Prostate gland (tissue), 2 donors: ENCODE measurements around the gene RHBDD3. TPM values are rescaled to one million over a fixed set of nuclear protein-coding genes. Genes with fewer than 3 reads are reported as not detected.

Source experiments
- DNase-seq: peaks from one replicate; pipeline ENCODE4 v3.0.0-alpha.2; 2019; ENCODE audit warnings: low spot score
- H3K27ac ChIP-seq, 2 donors: fragments of 200-600 bp; sonication (generic); 2 replicates each; pipeline ENCODE4 v1.5.1; 2017 to 2019
- H3K27me3 ChIP-seq: fragments of 200-600 bp; sonication (generic); replicated peaks from 2 replicates; pipeline ENCODE4 v1.5.1; 2019; ENCODE audit not compliant: insufficient read depth
- H3K36me3 ChIP-seq, 2 donors: fragments of 200-600 bp; sonication (generic); 1 replicate in 1 of 2; 2 replicates in 1 of 2; pipeline versions ENCODE4 v1.5.1 to v1.8.1; 2017 to 2019
- H3K4me1 ChIP-seq: fragments of 200-600 bp; sonication (generic); replicated peaks from 2 replicates; pipeline ENCODE4 v1.5.1; 2019
- H3K4me3 ChIP-seq, 2 donors: fragments of 200-600 bp; sonication (generic); 2 replicates each; pipeline ENCODE4 v1.5.1; 2017 to 2019
- H3K9me3 ChIP-seq: fragments of 200-600 bp; sonication (generic); 2 replicates; pipeline ENCODE4 v1.5.1; 2017
- CTCF ChIP-seq, 4 experiments: fragments of 200-600 bp in 2 of 4; fragments of 450-650 bp in 2 of 4; sonication (generic) in 2 of 4; IDR thresholded peaks; 1 replicate in 3 of 4; 2 replicates in 1 of 4; pipeline ENCODE4 v1.5.1; 2016 to 2019; ENCODE audit warnings: antibody characterized with exemption in 4 of 4, mild to moderate bottlenecking in 2 of 4, moderate library complexity in 2 of 4
- POLR2A ChIP-seq: fragments of 450-650 bp; IDR thresholded peaks from one replicate; pipeline ENCODE4 v1.6.1; 2016; ENCODE audit warnings: antibody characterized with exemption, mild to moderate bottlenecking
- POLR2AphosphoS5 ChIP-seq: sonication (generic); formaldehyde crosslinking; IDR thresholded peaks from one replicate; pipeline ENCODE4 v1.6.1; 2017; ENCODE audit warnings: antibody characterized with exemption
- WGBS: methylation state at CpG from one replicate; pipeline ENCODE4 v1.1.5; 2018; 5-methylcytosine and 5-hydroxymethylcytosine counted together
- intact Hi-C: fragments of 100-400 bp; cut with DNase I; formaldehyde crosslinking; loops from one replicate; pipeline ENCODE4 v1.14.2; 2022
- total RNA-seq, 2 donors: library from RNA; depleted of rRNA; stranded (reverse); fragments of >200 nt; gene quantifications; one replicate each; pipeline ENCODE4 v1.1.0, GENCODE V29; 2016

Gene RHBDD3
- total RNA-seq, 2 donors from 2014 or later, result 66.9 to 74.6 TPM

- intact Hi-C loops, result no loop called here
- H3K27me3 ChIP-seq, result no peaks in the 10 kb centered on the region
- H3K27ac ChIP-seq, result peak overlapping the region in 1 of 2 donors; percentile 98
- H3K36me3 ChIP-seq, result no peaks in the 10 kb centered on the region
- no peaks in the 10 kb centered on the region for H3K9me3 ChIP-seq
- 12% methylated on average over 9 of the region's 9 CpGs for WGBS
- TF ChIP-seq POLR2AphosphoS5 (no peak), CTCF (IDR thresholded peaks at IDR 0.05) (no peak), POLR2A (no peak)
- peak overlapping the region; percentile 84 to 92 for H3K4me3 ChIP-seq
- no peak for DNase-seq
- peaks cover 6% of the 10 kb centered on the region for H3K4me1 ChIP-seq
These were observed 2.9 kb upstream of the RHBDD3 start for GRCh38 chr22:29270475-29271271.

GRCh38 chr22:29269731-29270474 lies 2.1 kb upstream of the RHBDD3 start:
- no peak for DNase-seq
- WGBS, result 7% methylated on average over 13 of the region's 13 CpGs
- intact Hi-C loops, result no loop called here

GRCh38 chr22:29269230-29269604 lies 1.4 kb upstream of the RHBDD3 start:
- Histone ChIP-seq H3K36me3 (peaks cover 0 to 5% of the 10 kb centered on the region in 2 donors), H3K27me3 (no peaks in the 10 kb centered on the region), H3K9me3 (no peaks in the 10 kb centered on the region), H3K4me1 (peaks cover 6% of the 10 kb centered on the region), H3K4me3 (peak overlapping the region; percentile 84 to 92), H3K27ac (peak overlapping the region; percentile 97 to 98)
- TF ChIP-seq CTCF (IDR thresholded peaks at IDR 0.05) (no peak), POLR2A (no peak), POLR2AphosphoS5 (no peak)
- no peak for DNase-seq
- intact Hi-C loops, result no loop called here
- 0% methylated on average over 14 of the region's 14 CpGs for WGBS

More at GRCh38 chr22:29269731-29270474, 2.1 kb upstream of the RHBDD3 start:
- peak overlapping the region; percentile 97 to 98 for H3K27ac ChIP-seq
- no peaks in the 10 kb centered on the region for H3K27me3 ChIP-seq
- H3K36me3 ChIP-seq, result peaks cover 0 to 5% of the 10 kb centered on the region in 2 donors
- peaks cover 6% of the 10 kb centered on the region for H3K4me1 ChIP-seq
- H3K4me3 ChIP-seq, result peak overlapping the region; percentile 84 to 92
- no peaks in the 10 kb centered on the region for H3K9me3 ChIP-seq
- peak; percentile 7 for TF ChIP-seq POLR2AphosphoS5
- no peak for TF ChIP-seq CTCF (IDR thresholded peaks at IDR 0.05)

- H3K4me1 ChIP-seq, result peaks cover 6% of the 10 kb centered on the region
These were observed 889 bp upstream of the RHBDD3 start for GRCh38 chr22:29268511-29269229.

GRCh38 chr22:29267462-29267857 lies 321 bp downstream of the RHBDD3 start:
- H3K27ac ChIP-seq, result peak overlapping the region; percentile 97 to 98
- peaks cover 0 to 5% of the 10 kb centered on the region in 2 donors for H3K36me3 ChIP-seq
- TF ChIP-seq POLR2A (peak; percentile 9), POLR2AphosphoS5 (no peak)
- no peaks in the 10 kb centered on the region for H3K27me3 ChIP-seq
- DNase-seq, result no peak
- H3K9me3 ChIP-seq, result no peaks in the 10 kb centered on the region
- under 1% methylated on average over 14 of the region's 32 CpGs for WGBS
- H3K4me3 ChIP-seq, result peak overlapping the region; percentile 84 to 92
- H3K4me1 ChIP-seq, result peaks cover 6% of the 10 kb centered on the region
- intact Hi-C loops, result no loop called here

More at GRCh38 chr22:29268511-29269229, 889 bp upstream of the RHBDD3 start:
- peak; percentile 24 for DNase-seq
- intact Hi-C loops, result no loop called here
- H3K36me3 ChIP-seq, result peaks cover 0 to 5% of the 10 kb centered on the region in 2 donors
- H3K4me3 ChIP-seq, result peak overlapping the region; percentile 84 to 92
- peak overlapping the region; percentile 97 to 98 for H3K27ac ChIP-seq
- no peaks in the 10 kb centered on the region for H3K9me3 ChIP-seq
- TF ChIP-seq POLR2AphosphoS5, result no peak
- TF ChIP-seq POLR2A, result no peak
- under 1% methylated on average over 49 of the region's 51 CpGs for WGBS
- H3K27me3 ChIP-seq, result no peaks in the 10 kb centered on the region
